ENCODE results near the gene CLEC4F.

- TF ChIP-seq CTCF (IDR thresholded peaks at IDR 0.05) (no peak), EZH2 (IDR thresholded peaks at IDR 0.05; ENCODE audit: borderline replicate concordance, insufficient read depth, low read depth, low read length, poor library complexity, severe bottlenecking) (no peak)
These were observed 61.0 kb downstream of the CLEC4F start for GRCh38 chr2:70759446-70759845.

Data from B cell (primary cell).